ENCODE results near the gene STAB2.

DNA sequence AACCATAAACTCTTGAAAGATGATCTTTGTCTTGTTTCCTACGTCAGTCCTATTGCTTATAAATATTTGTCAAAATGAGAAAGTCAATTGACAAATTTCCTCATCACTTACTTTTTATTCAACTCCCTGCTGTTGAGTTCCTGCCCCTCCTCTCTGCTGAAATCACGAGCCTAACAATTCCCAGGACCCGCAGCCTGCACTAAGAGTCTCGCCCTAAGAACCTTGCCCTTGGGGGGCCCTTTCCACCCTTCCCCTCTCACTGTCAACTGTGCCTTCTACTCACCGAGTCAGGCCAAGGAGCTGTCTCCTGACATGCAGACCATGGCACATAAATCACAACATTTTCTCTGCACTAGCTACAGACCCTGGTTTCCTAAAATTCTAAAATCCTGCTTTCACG is 99.0 kb downstream of the STAB2 start:
- TF ChIP-seq, protein P1, sequence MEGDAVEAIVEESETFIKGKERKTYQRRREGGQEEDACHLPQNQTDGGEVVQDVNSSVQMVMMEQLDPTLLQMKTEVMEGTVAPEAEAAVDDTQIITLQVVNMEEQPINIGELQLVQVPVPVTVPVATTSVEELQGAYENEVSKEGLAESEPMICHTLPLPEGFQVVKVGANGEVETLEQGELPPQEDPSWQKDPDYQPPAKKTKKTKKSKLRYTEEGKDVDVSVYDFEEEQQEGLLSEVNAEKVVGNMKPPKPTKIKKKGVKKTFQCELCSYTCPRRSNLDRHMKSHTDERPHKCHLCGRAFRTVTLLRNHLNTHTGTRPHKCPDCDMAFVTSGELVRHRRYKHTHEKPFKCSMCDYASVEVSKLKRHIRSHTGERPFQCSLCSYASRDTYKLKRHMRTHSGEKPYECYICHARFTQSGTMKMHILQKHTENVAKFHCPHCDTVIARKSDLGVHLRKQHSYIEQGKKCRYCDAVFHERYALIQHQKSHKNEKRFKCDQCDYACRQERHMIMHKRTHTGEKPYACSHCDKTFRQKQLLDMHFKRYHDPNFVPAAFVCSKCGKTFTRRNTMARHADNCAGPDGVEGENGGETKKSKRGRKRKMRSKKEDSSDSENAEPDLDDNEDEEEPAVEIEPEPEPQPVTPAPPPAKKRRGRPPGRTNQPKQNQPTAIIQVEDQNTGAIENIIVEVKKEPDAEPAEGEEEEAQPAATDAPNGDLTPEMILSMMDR (IDR thresholded peaks at IDR 0.05; ENCODE audit: insufficient read depth, low read length, poor library complexity, severe bottlenecking) = no peak
- no peak for TF ChIP-seq EZH2phosphoT487 (conservative IDR thresholded peaks at IDR 0.05; ENCODE audit: low read length)

All from SU-DHL-6 (cell line).